Measurements from ENCODE around the gene S1PR3.

Gene S1PR3

DNA sequence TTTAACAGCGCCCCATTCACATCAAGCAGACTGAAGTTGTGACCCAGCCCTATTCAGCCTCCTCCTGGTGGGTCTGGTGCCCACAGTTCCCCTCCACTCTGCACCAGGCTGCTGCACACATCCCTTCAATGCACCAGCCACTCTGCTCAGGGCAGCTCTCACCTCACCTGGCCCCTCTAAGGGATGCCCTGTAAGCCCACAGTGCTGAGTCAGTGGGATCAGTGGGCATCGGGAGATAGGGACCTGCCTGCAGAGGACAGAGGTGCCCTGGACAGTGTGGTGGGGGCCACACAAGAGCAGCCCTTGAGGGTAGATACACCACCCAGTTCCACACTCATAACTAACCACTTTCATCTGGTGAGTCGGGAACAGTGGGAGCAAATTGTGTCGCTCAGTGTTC, 38.3 kb upstream of the S1PR3 start:
- Histone ChIP-seq H3K9me3 (ENCODE audit: insufficient read depth, low read length, severe bottlenecking) (no peaks in the 10 kb centered on the region), H3K27me3 (ENCODE audit: insufficient read depth, low read length, poor library complexity) (no peaks in the 10 kb centered on the region), H3K4me1 (ENCODE audit: insufficient read depth, low read length) (peaks cover 14% of the 10 kb centered on the region), H3K79me2 (ENCODE audit: insufficient read depth, low read length) (no peaks in the 10 kb centered on the region), H4K20me1 (ENCODE audit: insufficient read depth, low read length) (no peaks in the 10 kb centered on the region; the same call in 1 of the 2 replicates), H3K36me3 (ENCODE audit: insufficient read depth, low read length) (no peaks in the 10 kb centered on the region), H2AFZ (ENCODE audit: low read depth, low read length) (no peak overlapping the region), H3K4me2 (ENCODE audit: insufficient read depth, low read length) (no peak overlapping the region), H3K9ac (ENCODE audit: low read depth, low read length) (no peak overlapping the region), H3K4me3 (ENCODE audit: low read depth in 1 of 2, low read length in 2 of 2) (no peak overlapping the region), H3K27ac (ENCODE audit: low read length) (no peak overlapping the region)
- DNase-seq, result no peak
- no peak for TF ChIP-seq EZH2 (IDR thresholded peaks at IDR 0.05; ENCODE audit: borderline replicate concordance, low read depth, low read length, severe bottlenecking)
- TF ChIP-seq, protein P1, sequence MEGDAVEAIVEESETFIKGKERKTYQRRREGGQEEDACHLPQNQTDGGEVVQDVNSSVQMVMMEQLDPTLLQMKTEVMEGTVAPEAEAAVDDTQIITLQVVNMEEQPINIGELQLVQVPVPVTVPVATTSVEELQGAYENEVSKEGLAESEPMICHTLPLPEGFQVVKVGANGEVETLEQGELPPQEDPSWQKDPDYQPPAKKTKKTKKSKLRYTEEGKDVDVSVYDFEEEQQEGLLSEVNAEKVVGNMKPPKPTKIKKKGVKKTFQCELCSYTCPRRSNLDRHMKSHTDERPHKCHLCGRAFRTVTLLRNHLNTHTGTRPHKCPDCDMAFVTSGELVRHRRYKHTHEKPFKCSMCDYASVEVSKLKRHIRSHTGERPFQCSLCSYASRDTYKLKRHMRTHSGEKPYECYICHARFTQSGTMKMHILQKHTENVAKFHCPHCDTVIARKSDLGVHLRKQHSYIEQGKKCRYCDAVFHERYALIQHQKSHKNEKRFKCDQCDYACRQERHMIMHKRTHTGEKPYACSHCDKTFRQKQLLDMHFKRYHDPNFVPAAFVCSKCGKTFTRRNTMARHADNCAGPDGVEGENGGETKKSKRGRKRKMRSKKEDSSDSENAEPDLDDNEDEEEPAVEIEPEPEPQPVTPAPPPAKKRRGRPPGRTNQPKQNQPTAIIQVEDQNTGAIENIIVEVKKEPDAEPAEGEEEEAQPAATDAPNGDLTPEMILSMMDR (IDR thresholded peaks at IDR 0.05; ENCODE audit: borderline replicate concordance, extremely low read depth, low read length, poor library complexity, severe bottlenecking), result no peak
- ATAC-seq (ENCODE audit: insufficient read depth, low read depth), result 0 out of 3 replicates have a peak, but pooled peaks have one; percentile 25

DNA sequence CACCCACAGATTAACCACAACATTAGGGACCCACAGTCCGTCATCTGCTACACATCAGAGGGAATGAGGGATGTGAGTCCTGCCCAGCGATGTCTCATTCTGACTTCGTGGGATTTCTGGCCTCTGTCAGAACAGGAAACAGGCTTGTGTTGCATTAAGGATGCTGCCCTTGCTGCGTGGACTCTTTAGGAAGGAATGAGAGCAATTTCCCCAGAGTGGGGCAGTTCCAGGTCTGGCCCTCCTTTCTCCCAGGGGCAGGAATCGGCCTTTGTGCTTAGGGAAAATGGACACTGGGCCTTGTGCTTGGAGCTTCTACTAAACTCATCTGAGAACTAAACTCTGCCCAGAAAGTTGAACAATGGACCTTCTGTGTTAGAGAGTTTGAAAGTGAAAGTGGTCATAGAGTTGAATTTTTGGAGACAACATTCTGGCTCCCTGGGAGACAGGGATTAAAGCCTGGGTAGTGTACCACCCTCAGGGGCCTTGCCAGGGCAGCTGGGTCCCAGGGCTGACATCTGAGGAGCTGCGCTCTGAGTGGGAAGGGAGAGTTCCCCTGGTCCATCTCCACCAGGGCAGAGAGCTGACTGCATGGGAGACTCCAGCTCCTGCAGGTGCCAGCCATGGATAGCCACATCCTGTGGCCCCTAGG, 37.8 kb upstream of the S1PR3 start:
- no peak overlapping the region for H3K4me2 ChIP-seq (ENCODE audit: insufficient read depth, low read length)
- H2AFZ ChIP-seq (ENCODE audit: low read depth, low read length), result no peak overlapping the region
- no peaks in the 10 kb centered on the region; the same call in 1 of the 2 replicates for H4K20me1 ChIP-seq (ENCODE audit: insufficient read depth, low read length)
- peaks cover 14% of the 10 kb centered on the region for H3K4me1 ChIP-seq (ENCODE audit: insufficient read depth, low read length)
- H3K9me3 ChIP-seq (ENCODE audit: insufficient read depth, low read length, severe bottlenecking), result no peaks in the 10 kb centered on the region
- DNase-seq, result no peak
- no peaks in the 10 kb centered on the region for H3K36me3 ChIP-seq (ENCODE audit: insufficient read depth, low read length)
- no peaks in the 10 kb centered on the region for H3K79me2 ChIP-seq (ENCODE audit: insufficient read depth, low read length)
- no peaks in the 10 kb centered on the region for H3K27me3 ChIP-seq (ENCODE audit: insufficient read depth, low read length, poor library complexity)
- peak; percentile 64; the same call in 2 of the 3 replicates for ATAC-seq (ENCODE audit: insufficient read depth, low read depth)
- no peak overlapping the region for H3K27ac ChIP-seq (ENCODE audit: low read length)
- no peak for TF ChIP-seq EZH2 (IDR thresholded peaks at IDR 0.05; ENCODE audit: borderline replicate concordance, low read depth, low read length, severe bottlenecking)
- TF ChIP-seq, protein P1 (IDR thresholded peaks at IDR 0.05; ENCODE audit: borderline replicate concordance, extremely low read depth, low read length, poor library complexity, severe bottlenecking), result no peak
- no peak overlapping the region for H3K9ac ChIP-seq (ENCODE audit: low read depth, low read length)
- no peak overlapping the region for H3K4me3 ChIP-seq (ENCODE audit: low read depth in 1 of 2, low read length in 2 of 2)

DNA sequence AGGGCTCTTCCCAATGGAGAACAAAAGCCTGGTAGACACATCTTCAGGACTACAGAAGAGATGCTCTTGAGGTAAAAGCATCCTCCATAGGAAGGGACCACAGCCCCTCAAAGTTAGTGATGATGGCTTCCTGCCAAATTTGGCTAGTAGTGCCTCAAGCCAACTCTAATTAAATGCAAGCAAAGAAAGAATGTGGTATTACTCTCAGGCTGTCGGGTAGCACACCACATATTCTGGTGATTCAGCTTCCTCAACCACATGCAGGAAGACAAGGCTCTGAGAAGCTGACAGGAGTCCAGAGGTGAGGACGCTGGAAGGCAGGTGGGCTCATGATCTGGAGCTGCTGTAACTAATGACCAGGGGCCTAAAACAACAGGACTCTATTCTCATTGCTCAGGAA, 37.2 kb upstream of the S1PR3 start:
- Histone ChIP-seq H3K36me3 (ENCODE audit: insufficient read depth, low read length) (no peaks in the 10 kb centered on the region), H2AFZ (ENCODE audit: low read depth, low read length) (no peak overlapping the region), H3K9ac (ENCODE audit: low read depth, low read length) (no peak overlapping the region), H3K4me1 (ENCODE audit: insufficient read depth, low read length) (peaks cover 14% of the 10 kb centered on the region), H3K27me3 (ENCODE audit: insufficient read depth, low read length, poor library complexity) (no peaks in the 10 kb centered on the region), H4K20me1 (ENCODE audit: insufficient read depth, low read length) (no peaks in the 10 kb centered on the region; the same call in 1 of the 2 replicates), H3K4me3 (ENCODE audit: low read depth in 1 of 2, low read length in 2 of 2) (no peak overlapping the region), H3K27ac (ENCODE audit: low read length) (no peak overlapping the region), H3K9me3 (ENCODE audit: insufficient read depth, low read length, severe bottlenecking) (no peaks in the 10 kb centered on the region), H3K4me2 (ENCODE audit: insufficient read depth, low read length) (no peak overlapping the region), H3K79me2 (ENCODE audit: insufficient read depth, low read length) (no peaks in the 10 kb centered on the region)
- DNase-seq (peak; percentile 39), ATAC-seq (ENCODE audit: insufficient read depth, low read depth) (peak; percentile 74)
- no peak for TF ChIP-seq EZH2 (IDR thresholded peaks at IDR 0.05; ENCODE audit: borderline replicate concordance, low read depth, low read length, severe bottlenecking)
- TF ChIP-seq, protein P1 (IDR thresholded peaks at IDR 0.05; ENCODE audit: borderline replicate concordance, extremely low read depth, low read length, poor library complexity, severe bottlenecking), result no peak
